ENCODE measurements around the gene PHACTR1.

PHACTR1 gene

GRCh38 chr6:13071550-13072345, 355.2 kb downstream of the PHACTR1 start:
- no peak overlapping the region for H3K27ac ChIP-seq (ENCODE audit: low read length)
- H3K9me3 ChIP-seq (ENCODE audit: insufficient read depth, low read length), result no peaks in the 10 kb centered on the region
- H3K4me2 ChIP-seq (ENCODE audit: low read length), result no peak overlapping the region
- TF ChIP-seq CTCF (IDR thresholded peaks at IDR 0.05; ENCODE audit: low read depth, low read length) (no peak), EZH2phosphoT487 (IDR thresholded peaks at IDR 0.05; ENCODE audit: low read depth) (no peak)
- H3K79me2 ChIP-seq (ENCODE audit: low read length), result no peaks in the 10 kb centered on the region
- no peaks in the 10 kb centered on the region for H4K20me1 ChIP-seq (ENCODE audit: insufficient read depth, low read length)
- H3K4me1 ChIP-seq (ENCODE audit: low read length), result no peaks in the 10 kb centered on the region
- no peak overlapping the region for H3K4me3 ChIP-seq (ENCODE audit: low read length)
- H2AFZ ChIP-seq (ENCODE audit: low read depth, low read length), result no peak overlapping the region
- no peak overlapping the region for H3K9ac ChIP-seq (ENCODE audit: low read length)
- no peaks in the 10 kb centered on the region for H3K27me3 ChIP-seq (ENCODE audit: low read depth, low read length)
- H3K36me3 ChIP-seq (replicated peaks; ENCODE audit: low read depth, low read length), result no peaks in the 10 kb centered on the region

- H3K9me3 ChIP-seq (ENCODE audit: insufficient read depth, low read length), result no peaks in the 10 kb centered on the region
- TF ChIP-seq EZH2phosphoT487 (IDR thresholded peaks at IDR 0.05; ENCODE audit: low read depth) (no peak), CTCF (IDR thresholded peaks at IDR 0.05; ENCODE audit: low read depth, low read length) (no peak)
- H3K9ac ChIP-seq (ENCODE audit: low read length), result no peak overlapping the region
- H3K4me3 ChIP-seq (ENCODE audit: low read length), result no peak overlapping the region
- no peak overlapping the region for H3K27ac ChIP-seq (ENCODE audit: low read length)
- H3K4me1 ChIP-seq (ENCODE audit: low read length), result no peaks in the 10 kb centered on the region
- no peaks in the 10 kb centered on the region for H4K20me1 ChIP-seq (ENCODE audit: insufficient read depth, low read length)
- H3K27me3 ChIP-seq (ENCODE audit: low read depth, low read length), result no peaks in the 10 kb centered on the region
- H3K36me3 ChIP-seq (replicated peaks; ENCODE audit: low read depth, low read length), result no peaks in the 10 kb centered on the region
- H2AFZ ChIP-seq (ENCODE audit: low read depth, low read length), result no peak overlapping the region
- H3K79me2 ChIP-seq (ENCODE audit: low read length), result no peaks in the 10 kb centered on the region
- H3K4me2 ChIP-seq (ENCODE audit: low read length), result no peak overlapping the region
These were observed 356.2 kb downstream of the PHACTR1 start for GRCh38 chr6:13072686-13073347.

- Histone ChIP-seq H3K27me3 (ENCODE audit: low read depth, low read length) (no peaks in the 10 kb centered on the region), H3K79me2 (ENCODE audit: low read length) (no peaks in the 10 kb centered on the region), H2AFZ (ENCODE audit: low read depth, low read length) (no peak overlapping the region), H3K4me3 (ENCODE audit: low read length) (no peak overlapping the region), H3K4me1 (ENCODE audit: low read length) (no peaks in the 10 kb centered on the region), H3K27ac (ENCODE audit: low read length) (no peak overlapping the region), H3K36me3 (replicated peaks; ENCODE audit: low read depth, low read length) (no peaks in the 10 kb centered on the region), H3K4me2 (ENCODE audit: low read length) (no peak overlapping the region), H3K9me3 (ENCODE audit: insufficient read depth, low read length) (no peaks in the 10 kb centered on the region), H3K9ac (ENCODE audit: low read length) (no peak overlapping the region), H4K20me1 (ENCODE audit: insufficient read depth, low read length) (no peaks in the 10 kb centered on the region)
- TF ChIP-seq CTCF (IDR thresholded peaks at IDR 0.05; ENCODE audit: low read depth, low read length) (no peak), EZH2phosphoT487 (IDR thresholded peaks at IDR 0.05; ENCODE audit: low read depth) (no peak)
These were observed 358.0 kb downstream of the PHACTR1 start for GRCh38 chr6:13074415-13075140.

Measured in OCI-LY3 (cell line).